H1 (cell line): ENCODE results near the gene VPS13A. TPM values are rescaled to one million over a fixed set of nuclear protein-coding genes. Genes with fewer than 3 reads are reported as not detected.

ENCODE experiments used
- CTCF ChIA-PET: fragments of 300-600 bp; sonication (Branson Sonifier 250); formaldehyde crosslinking; loops from one replicate; lab custom pipeline; 2021; ENCODE audit not compliant: partially characterized antibody; lab: Charles Lee
- POLR2A ChIA-PET: fragments of 300-600 bp; sonication (Branson Sonifier 250); formaldehyde crosslinking; loops from one replicate; lab custom pipeline; 2021; ENCODE audit warnings: inconsistent platforms; ENCODE audit not compliant: partially characterized antibody; lab: Charles Lee
- DNase-seq, 2 experiments: peaks; one replicate each; pipeline versions ENCODE4 v3.0.0 to v3.0.0-alpha.2; 2010 to 2022; ENCODE audit warnings: low spot score in 2 of 2, low read depth in 1 of 2, mixed read lengths in 1 of 2
- FAIRE-seq: peaks from 2 replicates; lab custom pipeline; 2011; peaks lifted over from hg19 to GRCh38; lab: Jason Lieb, UNC
- H2AFZ ChIP-seq: 2 replicates; pipeline ENCODE4 v1.8.1; 2012; ENCODE audit warnings: low read length, inconsistent platforms
- H2AK5ac ChIP-seq: 2 replicates; pipeline ENCODE4 v1.6.1; 2013; ENCODE audit warnings: low read depth, low read length
- H2BK120ac ChIP-seq: replicated peaks from 2 replicates; pipeline ENCODE3; 2013; ENCODE audit warnings: low read depth, low read length, inconsistent platforms
- H2BK12ac ChIP-seq: 2 replicates; pipeline ENCODE4 v1.6.1; 2013; ENCODE audit warnings: low read depth, low read length
- H2BK15ac ChIP-seq: 2 replicates; pipeline ENCODE4 v1.6.1; 2013; ENCODE audit warnings: low read length
- H2BK20ac ChIP-seq: 2 replicates; pipeline ENCODE4 v1.6.1; 2013; ENCODE audit warnings: low read length
- H2BK5ac ChIP-seq: 2 replicates; pipeline ENCODE4 v1.6.1; 2013; ENCODE audit warnings: low read depth, low read length
- H3K14ac ChIP-seq: 2 replicates; pipeline ENCODE4 v1.6.1; 2013; ENCODE audit warnings: inconsistent platforms; ENCODE audit not compliant: insufficient read length
- H3K18ac ChIP-seq: 2 replicates; pipeline ENCODE4 v1.6.1; 2013; ENCODE audit warnings: low read length; ENCODE audit errors: extremely low read depth
- H3K23ac ChIP-seq: 2 replicates; pipeline ENCODE4 v1.6.1; 2013; ENCODE audit warnings: inconsistent platforms; ENCODE audit not compliant: insufficient read length
- H3K23me2 ChIP-seq: 2 replicates; pipeline ENCODE4 v1.6.1; 2013; ENCODE audit warnings: low read depth, low read length
- H3K27ac ChIP-seq: 2 replicates; pipeline ENCODE4 v1.6.1; 2011; ENCODE audit warnings: low read depth, low read length, inconsistent platforms
- H3K27me3 ChIP-seq, 4 experiments: replicated peaks in 1 of 4; 1 replicate in 1 of 4; 2 replicates in 3 of 4; pipeline versions ENCODE4 v1.6.1 to v1.8.1; 2011 to 2013; ENCODE audit warnings: low read length in 3 of 4, mild to moderate bottlenecking in 3 of 4, inconsistent platforms in 2 of 4, mixed read lengths in 2 of 4, moderate library complexity in 1 of 4; ENCODE audit not compliant: control insufficient read depth in 3 of 4, insufficient read depth in 3 of 4; ENCODE audit errors: extremely low read depth in 1 of 4
- H3K36me3 ChIP-seq, 4 experiments: 2 replicates each; pipeline versions ENCODE4 v1.6.1 to v1.8.1; 2011 to 2013; ENCODE audit warnings: mild to moderate bottlenecking in 4 of 4, low read length in 3 of 4, moderate library complexity in 2 of 4, control low read depth in 1 of 4, inconsistent platforms in 1 of 4; ENCODE audit not compliant: insufficient read depth in 4 of 4, control insufficient read depth in 2 of 4
- H3K4ac ChIP-seq: replicated peaks from 2 replicates; pipeline ENCODE3; 2013; ENCODE audit warnings: low read length, low read depth, mixed read lengths, inconsistent platforms; ENCODE audit not compliant: insufficient read length
- H3K4me1 ChIP-seq, 4 experiments: replicated peaks in 1 of 4; 1 replicate in 1 of 4; 2 replicates in 3 of 4; pipeline versions ENCODE4 v1.6.1 to v1.8.1; 2011 to 2013; ENCODE audit warnings: low read length in 3 of 4, inconsistent platforms in 2 of 4, mixed read lengths in 1 of 4; ENCODE audit not compliant: insufficient read depth in 4 of 4, control insufficient read depth in 3 of 4
- H3K4me2 ChIP-seq, 2 experiments: 2 replicates each; pipeline versions ENCODE4 v1.6.1 to v1.8.1; 2011 to 2013; ENCODE audit warnings: low read depth in 2 of 2, low read length in 2 of 2, control low read depth in 1 of 2, inconsistent platforms in 1 of 2, mild to moderate bottlenecking in 1 of 2; ENCODE audit not compliant: insufficient read depth in 1 of 2
- H3K4me3 ChIP-seq, 4 experiments: fragments of 200-600, 300-600 bp in 1 of 4; sonication (generic), shearing (Covaris generic), sonication (Bioruptor Twin) in 1 of 4; 2 replicates each; pipeline versions ENCODE4 v1.5.1 to v1.8.1; 2011 to 2016; ENCODE audit warnings: low read length in 4 of 4, low read depth in 3 of 4, control low read depth in 2 of 4, inconsistent platforms in 2 of 4, mild to moderate bottlenecking in 2 of 4, mixed read lengths in 1 of 4, moderate library complexity in 1 of 4; ENCODE audit not compliant: insufficient read depth in 2 of 4; ENCODE audit errors: extremely low read depth in 1 of 4
- H3K56ac ChIP-seq: replicated peaks from 2 replicates; pipeline ENCODE3; 2013; ENCODE audit warnings: low read depth, mild to moderate bottlenecking, mixed read lengths, low read length, inconsistent platforms; ENCODE audit not compliant: insufficient read length
- H3K79me1 ChIP-seq: 2 replicates; pipeline ENCODE4 v1.6.1; 2013; ENCODE audit warnings: low read depth, low read length, control low read depth
- H3K79me2 ChIP-seq, 2 experiments: 2 replicates each; pipeline versions ENCODE4 v1.6.1 to v1.8.1; 2012 to 2013; ENCODE audit warnings: low read length in 2 of 2, mild to moderate bottlenecking in 2 of 2, inconsistent platforms in 1 of 2; ENCODE audit not compliant: insufficient read depth in 2 of 2, control insufficient read depth in 1 of 2
- H3K9ac ChIP-seq, 4 experiments: replicated peaks in 1 of 4; 1 replicate in 1 of 4; 2 replicates in 3 of 4; pipeline versions ENCODE4 v1.6.1 to v1.8.1; 2011 to 2013; ENCODE audit warnings: low read depth in 3 of 4, low read length in 3 of 4, control low read depth in 2 of 4, mild to moderate bottlenecking in 2 of 4, moderate library complexity in 2 of 4, inconsistent platforms in 1 of 4; ENCODE audit errors: extremely low read depth in 1 of 4
- H3K9me3 ChIP-seq, 2 experiments: 2 replicates each; pipeline versions ENCODE4 v1.6.1 to v1.8.1; 2012 to 2013; ENCODE audit warnings: mild to moderate bottlenecking in 2 of 2, moderate library complexity in 2 of 2, control low read depth in 1 of 2, inconsistent platforms in 1 of 2, low read depth in 1 of 2, low read length in 1 of 2, mixed read lengths in 1 of 2; ENCODE audit not compliant: insufficient read depth in 2 of 2
- H4K20me1 ChIP-seq, 2 experiments: replicated peaks in 1 of 2; 2 replicates each; pipeline versions ENCODE3 to v1.8.1; 2011 to 2013; ENCODE audit warnings: inconsistent platforms in 2 of 2, low read length in 2 of 2, mild to moderate bottlenecking in 1 of 2; ENCODE audit not compliant: insufficient read depth in 2 of 2, control insufficient read depth in 1 of 2
- H4K5ac ChIP-seq: 2 replicates; pipeline ENCODE4 v1.6.1; 2013; ENCODE audit warnings: low read length, low read depth, mixed read lengths, inconsistent platforms; ENCODE audit not compliant: insufficient read length
- H4K8ac ChIP-seq: 2 replicates; pipeline ENCODE4 v1.8.0; 2013; ENCODE audit warnings: mild to moderate bottlenecking, moderate library complexity, low read length, inconsistent platforms; ENCODE audit not compliant: insufficient read depth; ENCODE audit errors: extremely low read depth
- H4K91ac ChIP-seq: replicated peaks from 2 replicates; pipeline ENCODE3; 2013; ENCODE audit warnings: low read length, mixed read lengths, inconsistent platforms; ENCODE audit not compliant: insufficient read length
- BRCA1 ChIP-seq: IDR thresholded peaks from 2 replicates; pipeline ENCODE4 v1.6.1; 2012; ENCODE audit warnings: low read depth, low read length, improper control_type of control experiment
- CREB1 ChIP-seq: IDR thresholded peaks from 2 replicates; pipeline ENCODE4 v1.6.1; 2012; ENCODE audit warnings: inconsistent platforms
- CTBP2 ChIP-seq: IDR thresholded peaks from 2 replicates; pipeline ENCODE4 v1.7.0; 2011; ENCODE audit warnings: borderline replicate concordance, mild to moderate bottlenecking, moderate library complexity, mixed read lengths, low read length; ENCODE audit not compliant: insufficient read depth, insufficient read length
- KDM1A ChIP-seq: fragments of 200-600, 300-600 bp; sonication (generic); IDR thresholded peaks from 2 replicates; pipeline ENCODE4 v1.7.1; 2016; ENCODE audit warnings: mild to moderate bottlenecking, low read length, borderline replicate concordance
- KDM5A ChIP-seq: fragments of 200-600 bp; IDR thresholded peaks from 2 replicates; pipeline ENCODE4 v1.7.1; 2012; ENCODE audit warnings: mild to moderate bottlenecking, low read length, inconsistent platforms, mixed read lengths
- POLR2AphosphoS5 ChIP-seq: IDR thresholded peaks from 2 replicates; pipeline ENCODE4 v1.6.1; 2011; ENCODE audit warnings: low read depth, low read length
- RAD21 ChIP-seq, 2 experiments: IDR thresholded peaks in 1 of 2; conservative IDR thresholded peaks in 1 of 2; 2 replicates each; pipeline ENCODE4 v1.6.1; 2011; ENCODE audit warnings: low read depth in 2 of 2, low read length in 2 of 2, improper control_type of control experiment in 1 of 2, inconsistent platforms in 1 of 2, mild to moderate bottlenecking in 1 of 2, moderate library complexity in 1 of 2
- SIX5 ChIP-seq: IDR thresholded peaks from 2 replicates; pipeline ENCODE4 v1.6.1; 2011; ENCODE audit warnings: mild to moderate bottlenecking, low read depth, low read length
- YY1 ChIP-seq: IDR thresholded peaks from 2 replicates; pipeline ENCODE4 v1.6.1; 2011; ENCODE audit warnings: low read depth, mild to moderate bottlenecking, low read length
- WGBS, 2 experiments: shearing (Covaris generic) in 1 of 2; methylation state at CpG; one replicate each; pipeline versions ENCODE4 v1.1.6 to v1.1.7; 2013 to 2015; ENCODE audit warnings: low lambda C conversion rate in 2 of 2, mixed read lengths in 2 of 2, inconsistent platforms in 1 of 2, low coverage in 1 of 2, missing lambda C conversion rate in 1 of 2; ENCODE audit not compliant: insufficient replicate concordance in 2 of 2, insufficient coverage in 1 of 2, insufficient read length in 1 of 2; ENCODE audit errors: extremely low coverage in 1 of 2, missing lambda C conversion rate in 1 of 2; 5-methylcytosine and 5-hydroxymethylcytosine counted together
- polyA plus RNA-seq, 7 experiments: library from polyadenylated mRNA; depleted of rRNA in 3 of 7; stranded (reverse) in 5 of 7; unstranded in 2 of 7; fragments of >200 nt in 5 of 7; fragments of 200-250 nt in 2 of 7; gene quantifications; 1 replicate in 5 of 7; 2 replicates in 1 of 7; 4 replicates in 1 of 7; pipeline versions ENCODE4 v1.2.1 to v1.2.3, GENCODE V29; 2011 to 2013; ENCODE audit warnings: missing spikeins in 2 of 7, mixed read lengths in 2 of 7
- total RNA-seq: library from RNA; stranded (reverse); fragmentation: NEBNext Ultra II Directional; extraction: Animal tissue kit (Norgen Biotek cat#: 25700); gene quantifications from 2 replicates; pipeline ENCODE4 v1.2.1, GENCODE V29; 2021
- TF ChIP-seq, protein P1 (sequence below): IDR thresholded peaks from 2 replicates; pipeline ENCODE4 v1.6.1; 2011; ENCODE audit warnings: low read length, improper control_type of control experiment

The VPS13A gene
- total and polyA plus RNA-seq, 2 of the 8 experiments (the other 6 are each of a cell fraction or from before 2014, with no cell fraction given): 6.0 to 36.5 TPM

DNA sequence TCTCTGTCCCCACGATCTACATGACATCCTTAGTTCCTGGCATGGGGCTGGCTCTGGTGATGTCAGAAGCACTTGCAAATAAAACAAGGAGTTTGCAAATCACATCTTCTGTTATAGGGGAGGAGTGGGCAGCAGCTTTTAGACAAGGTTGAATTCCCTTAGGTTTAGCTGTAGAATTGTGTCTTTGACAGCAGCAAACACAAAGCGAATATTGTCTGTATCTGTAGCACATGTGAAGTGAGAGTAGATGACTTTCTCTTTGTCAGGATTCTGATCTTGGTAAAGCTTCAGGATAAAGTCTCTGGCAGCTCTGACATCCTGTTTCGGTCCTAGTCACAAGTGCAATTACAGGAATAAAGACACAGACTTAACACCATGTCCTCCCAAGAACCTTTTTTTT is 246.5 kb downstream of the VPS13A start:
- Histone ChIP-seq H2AFZ (no peak overlapping the region), H2BK15ac (no peak overlapping the region), H3K9me3 (no peaks in the 10 kb centered on the region), H3K4me1 (no peaks in the 10 kb centered on the region), H2BK120ac (no peak overlapping the region), H3K4ac (no peak overlapping the region), H4K5ac (no peak overlapping the region), H2BK12ac (no peak overlapping the region), H3K23ac (no peak overlapping the region), H3K9ac (no peak overlapping the region), H3K18ac (no peak overlapping the region), H3K56ac (no peak overlapping the region), H2BK5ac (no peak overlapping the region), H3K4me2 (no peak overlapping the region), H4K8ac (no peak overlapping the region), H3K27ac (no peak overlapping the region), H3K79me1 (no peaks in the 10 kb centered on the region), H3K36me3 (no peaks in the 10 kb centered on the region), H4K20me1 (no peaks in the 10 kb centered on the region), H3K23me2 (no peaks in the 10 kb centered on the region), H2BK20ac (no peak overlapping the region), H4K91ac (no peak overlapping the region), H3K79me2 (no peaks in the 10 kb centered on the region), H3K4me3 (no peak overlapping the region), H2AK5ac (no peak overlapping the region), H3K14ac (no peak overlapping the region), H3K27me3 (no peaks in the 10 kb centered on the region)
- DNase-seq (no peak), FAIRE-seq (no peak)
- ChIA-PET POLR2A (no interaction called here), CTCF (interaction anchor here (0.9 to 3.2 kb wide), 6 partner anchors 10 to 133 kb away, joined by 3 to 16 read pairs (median 4); no protein-coding TSS in a partner anchor)
- WGBS, 2 experiments: 93% methylated on average over 3 of the region's 3 CpGs; no CpG with 5 or more reads in 1 of the 2 experiments
- TF ChIP-seq CREB1: no peak
- no peak for TF ChIP-seq BRCA1
- TF ChIP-seq, protein P1, sequence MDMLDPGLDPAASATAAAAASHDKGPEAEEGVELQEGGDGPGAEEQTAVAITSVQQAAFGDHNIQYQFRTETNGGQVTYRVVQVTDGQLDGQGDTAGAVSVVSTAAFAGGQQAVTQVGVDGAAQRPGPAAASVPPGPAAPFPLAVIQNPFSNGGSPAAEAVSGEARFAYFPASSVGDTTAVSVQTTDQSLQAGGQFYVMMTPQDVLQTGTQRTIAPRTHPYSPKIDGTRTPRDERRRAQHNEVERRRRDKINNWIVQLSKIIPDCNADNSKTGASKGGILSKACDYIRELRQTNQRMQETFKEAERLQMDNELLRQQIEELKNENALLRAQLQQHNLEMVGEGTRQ: no peak
- TF ChIP-seq RAD21 (IDR thresholded peaks at IDR 0.05 in 1 of 2, conservative IDR thresholded peaks at IDR 0.05 in 1 of 2; ENCODE audit: low read depth in 2 of 2, low read length in 2 of 2): no peak
- TF ChIP-seq SIX5: no peak
- TF ChIP-seq CTBP2: no peak
- TF ChIP-seq KDM1A: no peak
- no peak for TF ChIP-seq KDM5A
- no peak for TF ChIP-seq YY1
- no peak for TF ChIP-seq POLR2AphosphoS5
